Measurements from ENCODE around the gene PTPRJ.

GRCh38 chr11:48083421-48083820 is 103.1 kb downstream of the PTPRJ start:
- TF ChIP-seq, protein P1, sequence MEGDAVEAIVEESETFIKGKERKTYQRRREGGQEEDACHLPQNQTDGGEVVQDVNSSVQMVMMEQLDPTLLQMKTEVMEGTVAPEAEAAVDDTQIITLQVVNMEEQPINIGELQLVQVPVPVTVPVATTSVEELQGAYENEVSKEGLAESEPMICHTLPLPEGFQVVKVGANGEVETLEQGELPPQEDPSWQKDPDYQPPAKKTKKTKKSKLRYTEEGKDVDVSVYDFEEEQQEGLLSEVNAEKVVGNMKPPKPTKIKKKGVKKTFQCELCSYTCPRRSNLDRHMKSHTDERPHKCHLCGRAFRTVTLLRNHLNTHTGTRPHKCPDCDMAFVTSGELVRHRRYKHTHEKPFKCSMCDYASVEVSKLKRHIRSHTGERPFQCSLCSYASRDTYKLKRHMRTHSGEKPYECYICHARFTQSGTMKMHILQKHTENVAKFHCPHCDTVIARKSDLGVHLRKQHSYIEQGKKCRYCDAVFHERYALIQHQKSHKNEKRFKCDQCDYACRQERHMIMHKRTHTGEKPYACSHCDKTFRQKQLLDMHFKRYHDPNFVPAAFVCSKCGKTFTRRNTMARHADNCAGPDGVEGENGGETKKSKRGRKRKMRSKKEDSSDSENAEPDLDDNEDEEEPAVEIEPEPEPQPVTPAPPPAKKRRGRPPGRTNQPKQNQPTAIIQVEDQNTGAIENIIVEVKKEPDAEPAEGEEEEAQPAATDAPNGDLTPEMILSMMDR (IDR thresholded peaks at IDR 0.05; ENCODE audit: low read depth, low read length), result no peak
- no peak for TF ChIP-seq POLR2A (IDR thresholded peaks at IDR 0.05; ENCODE audit: extremely low read depth, insufficient read length)
- no peak for TF ChIP-seq MAX (IDR thresholded peaks at IDR 0.05; ENCODE audit: low read depth, low read length)
- TF ChIP-seq MYC (IDR thresholded peaks at IDR 0.05; ENCODE audit: low read depth, low read length), result no peak
